Measurements from ENCODE around the gene CEP295NL. TPM values are rescaled to one million over a fixed set of nuclear protein-coding genes. Genes with fewer than 3 reads are reported as not detected.

The CEP295NL gene
- total RNA-seq, 1 experiment from 2014 or later: 1.5 TPM

DNA sequence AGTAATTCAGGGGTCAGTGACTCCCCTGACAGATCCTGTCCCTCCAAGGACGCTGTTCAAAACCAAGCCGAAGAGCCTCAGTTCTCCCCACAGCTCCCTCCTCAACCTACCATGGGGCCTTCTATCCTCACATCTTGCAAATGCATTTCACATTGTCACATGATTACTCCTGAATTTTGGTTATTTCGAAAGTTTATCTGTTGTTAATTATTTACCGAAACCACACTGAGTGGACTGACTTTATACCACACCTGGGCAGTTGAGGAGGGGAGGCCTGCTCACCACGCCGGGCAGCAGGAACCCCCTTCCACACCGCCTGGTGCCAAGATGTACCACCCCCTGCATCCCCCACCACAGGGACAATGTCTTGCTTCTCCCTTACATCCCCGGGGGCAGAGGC lies 17.5 kb upstream of the CEP295NL start:
- H3K27ac ChIP-seq (ENCODE audit: low read depth, low read length, poor library complexity, severe bottlenecking): no peak overlapping the region
- no peak for DNase-seq (ENCODE audit: low spot score)
- peaks cover 9% of the 10 kb centered on the region for H3K4me1 ChIP-seq (ENCODE audit: insufficient read depth, low read length, poor library complexity, severe bottlenecking)
- ChIA-PET CTCF (no interaction called here), POLR2A (ENCODE audit: low non-redundant PET) (no interaction called here)
- intact Hi-C loops (cut with micrococcal nuclease; ENCODE audit: unreplicated experiment): no loop called here
- no peaks in the 10 kb centered on the region for H3K36me3 ChIP-seq (ENCODE audit: insufficient read depth, low read length, poor library complexity, severe bottlenecking)
- no peak overlapping the region for H3K4me3 ChIP-seq (ENCODE audit: low read depth, low read length, poor library complexity, severe bottlenecking)
- H3K9me3 ChIP-seq (ENCODE audit: low read depth, low read length, poor library complexity, severe bottlenecking): no peaks in the 10 kb centered on the region
- BruUV-seq (replicated peaks): no TSS peak
- no peaks in the 10 kb centered on the region for H3K27me3 ChIP-seq (replicated peaks; ENCODE audit: insufficient read depth, low read depth, low read length, poor library complexity)
- TF ChIP-seq EZH2 (IDR thresholded peaks at IDR 0.05; ENCODE audit: borderline replicate concordance, low read depth, low read length, poor library complexity, severe bottlenecking): no peak
- TF ChIP-seq, protein P1, sequence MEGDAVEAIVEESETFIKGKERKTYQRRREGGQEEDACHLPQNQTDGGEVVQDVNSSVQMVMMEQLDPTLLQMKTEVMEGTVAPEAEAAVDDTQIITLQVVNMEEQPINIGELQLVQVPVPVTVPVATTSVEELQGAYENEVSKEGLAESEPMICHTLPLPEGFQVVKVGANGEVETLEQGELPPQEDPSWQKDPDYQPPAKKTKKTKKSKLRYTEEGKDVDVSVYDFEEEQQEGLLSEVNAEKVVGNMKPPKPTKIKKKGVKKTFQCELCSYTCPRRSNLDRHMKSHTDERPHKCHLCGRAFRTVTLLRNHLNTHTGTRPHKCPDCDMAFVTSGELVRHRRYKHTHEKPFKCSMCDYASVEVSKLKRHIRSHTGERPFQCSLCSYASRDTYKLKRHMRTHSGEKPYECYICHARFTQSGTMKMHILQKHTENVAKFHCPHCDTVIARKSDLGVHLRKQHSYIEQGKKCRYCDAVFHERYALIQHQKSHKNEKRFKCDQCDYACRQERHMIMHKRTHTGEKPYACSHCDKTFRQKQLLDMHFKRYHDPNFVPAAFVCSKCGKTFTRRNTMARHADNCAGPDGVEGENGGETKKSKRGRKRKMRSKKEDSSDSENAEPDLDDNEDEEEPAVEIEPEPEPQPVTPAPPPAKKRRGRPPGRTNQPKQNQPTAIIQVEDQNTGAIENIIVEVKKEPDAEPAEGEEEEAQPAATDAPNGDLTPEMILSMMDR (conservative IDR thresholded peaks at IDR 0.05; ENCODE audit: low read depth, low read length): no peak

DNA sequence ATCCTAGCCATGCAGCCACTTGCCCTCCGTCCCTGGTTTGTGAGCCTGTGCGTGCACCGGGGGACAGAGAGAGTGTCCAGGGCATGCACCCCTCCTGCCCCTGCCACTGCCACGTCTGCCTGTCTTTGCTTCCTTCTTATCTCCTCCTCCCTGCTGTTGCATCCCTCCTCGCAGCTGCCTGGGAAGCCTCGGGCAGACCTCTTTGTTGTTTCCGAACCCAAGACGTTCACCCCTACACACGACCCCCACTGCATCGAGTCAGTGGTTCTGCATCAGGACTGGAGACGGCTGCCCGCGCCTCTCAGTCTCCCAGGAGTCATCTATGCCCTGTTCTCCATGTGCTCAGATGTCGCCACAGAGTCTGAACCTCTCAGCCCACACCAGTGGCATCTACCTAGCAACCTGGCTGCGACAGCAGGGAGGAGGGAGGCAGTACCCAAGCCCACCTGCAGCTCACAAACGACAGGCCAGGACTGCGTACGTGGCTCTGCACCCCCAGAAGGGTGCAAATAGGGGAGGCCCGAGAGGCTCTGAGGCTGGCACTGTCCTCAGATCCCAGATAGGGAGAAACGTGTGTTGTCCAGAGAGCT lies 17.0 kb upstream of the CEP295NL start:
- Histone ChIP-seq H3K27me3 (replicated peaks; ENCODE audit: insufficient read depth, low read depth, low read length, poor library complexity) (no peaks in the 10 kb centered on the region), H3K4me3 (ENCODE audit: low read depth, low read length, poor library complexity, severe bottlenecking) (no peak overlapping the region), H3K27ac (ENCODE audit: low read depth, low read length, poor library complexity, severe bottlenecking) (no peak overlapping the region), H3K9me3 (ENCODE audit: low read depth, low read length, poor library complexity, severe bottlenecking) (no peaks in the 10 kb centered on the region), H3K36me3 (ENCODE audit: insufficient read depth, low read length, poor library complexity, severe bottlenecking) (no peaks in the 10 kb centered on the region), H3K4me1 (ENCODE audit: insufficient read depth, low read length, poor library complexity, severe bottlenecking) (peaks cover 9% of the 10 kb centered on the region)
- no peak for DNase-seq (ENCODE audit: low spot score)
- TF ChIP-seq, protein P1 (conservative IDR thresholded peaks at IDR 0.05; ENCODE audit: low read depth, low read length): no peak
- no peak for TF ChIP-seq EZH2 (IDR thresholded peaks at IDR 0.05; ENCODE audit: borderline replicate concordance, low read depth, low read length, poor library complexity, severe bottlenecking)
- no TSS peak for BruUV-seq (replicated peaks)
- intact Hi-C loops (cut with micrococcal nuclease; ENCODE audit: unreplicated experiment): no loop called here
- CTCF ChIA-PET: no interaction called here
- POLR2A ChIA-PET (ENCODE audit: low non-redundant PET): no interaction called here

DNA sequence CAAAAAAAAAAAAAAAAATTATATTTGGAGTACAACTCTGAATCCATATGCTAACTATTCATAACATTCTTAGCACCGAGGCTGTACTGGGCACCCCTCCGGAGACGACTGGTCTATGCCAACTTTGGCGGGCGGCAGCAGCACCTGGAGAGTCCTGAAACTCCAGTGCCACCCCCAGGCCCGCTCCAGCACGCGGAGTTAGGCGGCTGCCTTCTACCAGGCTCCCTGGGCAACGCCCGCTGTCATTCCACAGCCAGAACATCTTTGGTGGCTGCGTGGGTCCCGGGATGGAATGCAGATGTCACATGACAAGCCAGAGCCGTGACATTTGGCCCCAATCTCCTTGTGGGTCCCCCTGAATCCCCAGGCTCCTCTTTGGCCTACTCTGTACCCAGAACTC lies 16.0 kb upstream of the CEP295NL start:
- CTCF ChIA-PET: no interaction called here
- no peak overlapping the region for H3K4me3 ChIP-seq (ENCODE audit: low read depth, low read length, poor library complexity, severe bottlenecking)
- H3K36me3 ChIP-seq (ENCODE audit: insufficient read depth, low read length, poor library complexity, severe bottlenecking): no peaks in the 10 kb centered on the region
- TF ChIP-seq, protein P1 (conservative IDR thresholded peaks at IDR 0.05; ENCODE audit: low read depth, low read length): no peak
- no peak for TF ChIP-seq EZH2 (IDR thresholded peaks at IDR 0.05; ENCODE audit: borderline replicate concordance, low read depth, low read length, poor library complexity, severe bottlenecking)
- POLR2A ChIA-PET (ENCODE audit: low non-redundant PET): no interaction called here
- peaks cover 7% of the 10 kb centered on the region for H3K4me1 ChIP-seq (ENCODE audit: insufficient read depth, low read length, poor library complexity, severe bottlenecking)
- no peaks in the 10 kb centered on the region for H3K9me3 ChIP-seq (ENCODE audit: low read depth, low read length, poor library complexity, severe bottlenecking)
- H3K27ac ChIP-seq (ENCODE audit: low read depth, low read length, poor library complexity, severe bottlenecking): no peak overlapping the region
- BruUV-seq (replicated peaks): no TSS peak
- no peaks in the 10 kb centered on the region for H3K27me3 ChIP-seq (replicated peaks; ENCODE audit: insufficient read depth, low read depth, low read length, poor library complexity)
- DNase-seq (ENCODE audit: low spot score): no peak
- intact Hi-C loops (cut with micrococcal nuclease; ENCODE audit: unreplicated experiment): no loop called here
